Keratinocyte (primary cell): ENCODE data around the gene ARHGAP6.

Source experiments
- EZH2 ChIP-seq: IDR thresholded peaks from one replicate; pipeline ENCODE4 v1.6.1; 2012; ENCODE audit warnings: inconsistent platforms, mild to moderate bottlenecking, low read length, moderate library complexity
- TF ChIP-seq, protein P1 (sequence below), 3 experiments: IDR thresholded peaks in 1 of 3; conservative IDR thresholded peaks in 1 of 3; optimal IDR thresholded peaks in 1 of 3; 2 replicates in 2 of 3; 3 replicates in 1 of 3; pipeline versions ENCODE3 to v1.5.1; 2011; ENCODE audit warnings: low read length in 3 of 3, mild to moderate bottlenecking in 3 of 3, moderate library complexity in 2 of 3, control low read depth in 1 of 3, inconsistent platforms in 1 of 3; ENCODE audit not compliant: insufficient read depth in 2 of 3; ENCODE audit errors: extremely low read depth in 1 of 3

DNA sequence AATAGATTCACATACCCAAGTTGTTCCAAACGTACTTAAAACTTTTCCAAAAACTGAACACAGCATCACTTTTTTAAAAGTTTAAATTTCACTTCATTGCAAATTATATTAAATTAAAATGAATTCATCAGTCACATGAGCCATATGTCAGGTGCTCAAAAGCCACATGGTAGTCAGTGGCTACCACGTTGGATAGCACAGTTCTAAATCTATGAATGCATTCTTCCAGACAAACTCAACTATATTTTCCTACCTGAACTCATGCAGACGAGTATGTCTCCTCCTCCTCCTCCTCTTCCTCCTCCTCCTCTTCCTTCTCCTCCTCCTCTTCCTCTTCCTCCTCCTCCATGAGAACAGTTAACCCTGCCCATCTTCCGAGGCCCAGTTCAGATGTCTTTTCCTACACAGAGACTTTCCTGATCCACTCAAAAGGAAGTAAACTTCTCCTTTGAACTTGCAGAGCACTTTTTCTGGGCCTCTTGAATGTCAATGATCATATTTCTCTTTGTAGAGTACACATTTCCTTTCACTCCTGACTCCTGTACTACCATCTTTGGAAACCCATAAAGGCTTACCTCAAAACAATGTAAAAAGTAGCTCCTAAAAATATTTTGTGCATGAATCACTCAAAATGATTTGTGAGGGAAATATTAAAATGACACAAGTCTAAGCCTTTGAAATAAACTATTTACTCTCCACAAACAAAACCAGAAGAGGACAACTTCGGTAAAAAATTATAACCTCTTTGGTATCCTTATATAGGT is 199.9 kb downstream of the ARHGAP6 start:
- TF ChIP-seq, protein P1, sequence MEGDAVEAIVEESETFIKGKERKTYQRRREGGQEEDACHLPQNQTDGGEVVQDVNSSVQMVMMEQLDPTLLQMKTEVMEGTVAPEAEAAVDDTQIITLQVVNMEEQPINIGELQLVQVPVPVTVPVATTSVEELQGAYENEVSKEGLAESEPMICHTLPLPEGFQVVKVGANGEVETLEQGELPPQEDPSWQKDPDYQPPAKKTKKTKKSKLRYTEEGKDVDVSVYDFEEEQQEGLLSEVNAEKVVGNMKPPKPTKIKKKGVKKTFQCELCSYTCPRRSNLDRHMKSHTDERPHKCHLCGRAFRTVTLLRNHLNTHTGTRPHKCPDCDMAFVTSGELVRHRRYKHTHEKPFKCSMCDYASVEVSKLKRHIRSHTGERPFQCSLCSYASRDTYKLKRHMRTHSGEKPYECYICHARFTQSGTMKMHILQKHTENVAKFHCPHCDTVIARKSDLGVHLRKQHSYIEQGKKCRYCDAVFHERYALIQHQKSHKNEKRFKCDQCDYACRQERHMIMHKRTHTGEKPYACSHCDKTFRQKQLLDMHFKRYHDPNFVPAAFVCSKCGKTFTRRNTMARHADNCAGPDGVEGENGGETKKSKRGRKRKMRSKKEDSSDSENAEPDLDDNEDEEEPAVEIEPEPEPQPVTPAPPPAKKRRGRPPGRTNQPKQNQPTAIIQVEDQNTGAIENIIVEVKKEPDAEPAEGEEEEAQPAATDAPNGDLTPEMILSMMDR (optimal IDR thresholded peaks at IDR 0.05 in 1 of 3, IDR thresholded peaks at IDR 0.05 in 1 of 3, conservative IDR thresholded peaks at IDR 0.05 in 1 of 3; ENCODE audit: extremely low read depth in 1 of 3, insufficient read depth in 2 of 3, low read length in 3 of 3), result no peak
- no peak for TF ChIP-seq EZH2
